Small intestine (tissue), 7 donors: ENCODE results near the gene TTLL4. TPM values are rescaled to one million over a fixed set of nuclear protein-coding genes. Genes with fewer than 3 reads are reported as not detected.

ENCODE experiments used
- DNase-seq, 2 donors: peaks; one replicate each; pipeline versions ENCODE4 v3.0.0 to v3.0.0-alpha.2; 2013
- FAIRE-seq: peaks from 2 replicates; lab custom pipeline; 2012; peaks lifted over from hg19 to GRCh38; lab: Jason Lieb, UNC
- H3K27ac ChIP-seq, 3 donors: one replicate each; pipeline ENCODE4 v1.5.1; 2013; ENCODE audit warnings: low read length in 2 of 3, mild to moderate bottlenecking in 2 of 3, control low read depth in 1 of 3, inconsistent platforms in 1 of 3, low read depth in 1 of 3, moderate library complexity in 1 of 3
- H3K27me3 ChIP-seq, 3 donors: one replicate each; pipeline ENCODE4 v1.6.1; 2013; ENCODE audit warnings: low read length in 3 of 3, inconsistent platforms in 1 of 3; ENCODE audit not compliant: control insufficient read depth in 3 of 3, insufficient read depth in 3 of 3
- H3K36me3 ChIP-seq, 3 donors: one replicate each; pipeline ENCODE4 v1.6.1; 2013; ENCODE audit warnings: low read length in 3 of 3, inconsistent platforms in 1 of 3, low read depth in 1 of 3, mild to moderate bottlenecking in 1 of 3, moderate library complexity in 1 of 3; ENCODE audit not compliant: control insufficient read depth in 3 of 3, insufficient read depth in 2 of 3
- H3K4me1 ChIP-seq, 3 donors: one replicate each; pipeline ENCODE4 v1.6.1; 2013; ENCODE audit warnings: low read length in 2 of 3, inconsistent platforms in 1 of 3, low read depth in 1 of 3, mild to moderate bottlenecking in 1 of 3, moderate library complexity in 1 of 3; ENCODE audit not compliant: control insufficient read depth in 3 of 3, insufficient read depth in 2 of 3
- H3K4me3 ChIP-seq, 3 donors: one replicate each; pipeline ENCODE4 v1.5.1; 2013; ENCODE audit warnings: low read length in 3 of 3, control low read depth in 1 of 3, inconsistent platforms in 1 of 3, low read depth in 1 of 3, mild to moderate bottlenecking in 1 of 3, moderate library complexity in 1 of 3
- H3K9me3 ChIP-seq, 2 donors: one replicate each; pipeline ENCODE4 v1.6.1; 2013; ENCODE audit warnings: low read depth in 1 of 2, low read length in 1 of 2; ENCODE audit not compliant: control insufficient read depth in 2 of 2, insufficient read depth in 1 of 2
- WGBS, 3 donors: extraction: QIAGEN DNeasy Blood & Tissue Kit; methylation state at CpG; one replicate each; pipeline ENCODE4 v1.1.7; 2013; 5-methylcytosine and 5-hydroxymethylcytosine counted together
- polyA plus RNA-seq, 4 donors: library from polyadenylated mRNA; stranded (reverse) in 3 of 4; unstranded in 1 of 4; fragments of 200-250 nt in 3 of 4; fragments of 120-200 nt in 1 of 4; gene quantifications; one replicate each; pipeline versions ENCODE4 v1.2.1 to v1.2.3, GENCODE V29; 2013
- donor health status: healthy with polysubstance abuse.
- donor health status: control.
- donor health status: control.
- donor health status: Bipolar disorder and iron deficiency.
- donor health status: healthy.

Gene TTLL4
- polyA plus RNA-seq, 4 donors: 8.6 to 25.7 (median 12.5) TPM

- Histone ChIP-seq H3K4me3 (no peak overlapping the region), H3K36me3 (peaks cover 0 to 8% (median 2%) of the 10 kb centered on the region in 3 donors), H3K9me3 (peaks cover 0 to 5% of the 10 kb centered on the region in 2 donors), H3K4me1 (peaks cover 2 to 26% (median 6%) of the 10 kb centered on the region in 3 donors), H3K27me3 (no peaks in the 10 kb centered on the region), H3K27ac (peak overlapping the region in 1 of 3 donors; percentile 92)
- WGBS, 3 donors: 74 to 85% (median 80%) methylated on average over 3 of the region's 3 CpGs
- DNase-seq: no peak
- FAIRE-seq: no peak
Measured at GRCh38 chr2:218786133-218786532, 75.5 kb downstream of the TTLL4 start.

- Histone ChIP-seq H3K9me3 (peaks cover 0 to 5% of the 10 kb centered on the region in 2 donors), H3K36me3 (peaks cover 0 to 8% (median 2%) of the 10 kb centered on the region in 3 donors), H3K4me3 (no peak overlapping the region), H3K27ac (no peak overlapping the region), H3K4me1 (peaks cover 2 to 26% (median 6%) of the 10 kb centered on the region in 3 donors), H3K27me3 (no peaks in the 10 kb centered on the region)
- 65 to 93% (median 83%) methylated on average over 2 of the region's 2 CpGs for WGBS, 3 donors
- FAIRE-seq (no peak), DNase-seq (no peak)
Measured at GRCh38 chr2:218788529-218789255, 78.1 kb downstream of the TTLL4 start.

GRCh38 chr2:218792433-218792832 is 81.8 kb downstream of the TTLL4 start:
- Histone ChIP-seq H3K9me3 (peaks cover 0 to 5% of the 10 kb centered on the region in 2 donors), H3K4me1 (peaks cover 0 to 9% (median 0%) of the 10 kb centered on the region in 3 donors), H3K27ac (no peak overlapping the region), H3K36me3 (peaks cover 0 to 7% (median 2%) of the 10 kb centered on the region in 3 donors), H3K4me3 (no peak overlapping the region), H3K27me3 (no peaks in the 10 kb centered on the region)
- FAIRE-seq (no peak), DNase-seq (no peak)
- WGBS, 3 donors: 99 to 100% (median 100%) methylated on average over 1 of the region's 1 CpG

- peaks cover 0 to 4% (median 0%) of the 10 kb centered on the region in 3 donors for H3K36me3 ChIP-seq
- H3K27ac ChIP-seq: no peak overlapping the region
- FAIRE-seq (no peak), DNase-seq (no peak)
- H3K4me3 ChIP-seq: no peak overlapping the region
- H3K27me3 ChIP-seq: no peaks in the 10 kb centered on the region
- no peaks in the 10 kb centered on the region for H3K9me3 ChIP-seq
- WGBS, 3 donors: 82 to 86% (median 84%) methylated on average over 4 of the region's 4 CpGs
- peaks cover 0 to 5% (median 3%) of the 10 kb centered on the region in 3 donors for H3K4me1 ChIP-seq
Measured at GRCh38 chr2:218796691-218797090, 86.1 kb downstream of the TTLL4 start.

- peak; percentile 41 to 58 for DNase-seq
- 28 to 49% (median 36%) methylated on average over 12 of the region's 12 CpGs for WGBS, 3 donors
Measured at GRCh38 chr2:218798767-218799504, 88.3 kb downstream of the TTLL4 start.

GRCh38 chr2:218799990-218800389 is 89.4 kb downstream of the TTLL4 start:
- Histone ChIP-seq H3K4me3 (no peak overlapping the region), H3K36me3 (no peaks in the 10 kb centered on the region), H3K9me3 (peaks cover 0 to 3% of the 10 kb centered on the region in 2 donors), H3K4me1 (peaks cover 0 to 5% (median 3%) of the 10 kb centered on the region in 3 donors), H3K27ac (peak overlapping the region in 1 of 3 donors; percentile 8), H3K27me3 (no peaks in the 10 kb centered on the region)
- DNase-seq (no peak), FAIRE-seq (no peak)
- 40 to 54% (median 52%) methylated on average over 6 of the region's 6 CpGs for WGBS, 3 donors

More at GRCh38 chr2:218798767-218799504, 88.3 kb downstream of the TTLL4 start:
- H3K4me1 ChIP-seq: peaks cover 0 to 5% (median 3%) of the 10 kb centered on the region in 3 donors
- peak overlapping the region in 1 of 3 donors; percentile 22 for H3K27ac ChIP-seq
- H3K36me3 ChIP-seq: peaks cover 0 to 3% (median 0%) of the 10 kb centered on the region in 3 donors
- H3K9me3 ChIP-seq: no peaks in the 10 kb centered on the region
- H3K27me3 ChIP-seq: no peaks in the 10 kb centered on the region
- FAIRE-seq: no peak
- H3K4me3 ChIP-seq: no peak overlapping the region

- DNase-seq (no peak), FAIRE-seq (no peak)
- H3K4me3 ChIP-seq: no peak overlapping the region
- 30 to 75% (median 59%) methylated on average over 4 of the region's 4 CpGs for WGBS, 3 donors
- peaks cover 0 to 11% (median 3%) of the 10 kb centered on the region in 3 donors for H3K4me1 ChIP-seq
- no peaks in the 10 kb centered on the region for H3K36me3 ChIP-seq
- H3K9me3 ChIP-seq: peaks cover 0 to 3% of the 10 kb centered on the region in 2 donors
- H3K27ac ChIP-seq: no peak overlapping the region
- no peaks in the 10 kb centered on the region for H3K27me3 ChIP-seq
Measured at GRCh38 chr2:218802386-218802994, 91.9 kb downstream of the TTLL4 start.

- H3K27ac ChIP-seq: no peak overlapping the region
- H3K4me1 ChIP-seq: peaks cover 0 to 10% (median 0%) of the 10 kb centered on the region in 3 donors
- 93 to 95% (median 95%) methylated on average over 1 of the region's 1 CpG for WGBS, 3 donors
- peaks cover 0 to 3% of the 10 kb centered on the region in 2 donors for H3K9me3 ChIP-seq
- H3K4me3 ChIP-seq: no peak overlapping the region
- no peak for FAIRE-seq
- DNase-seq: no peak
- no peaks in the 10 kb centered on the region for H3K27me3 ChIP-seq
- H3K36me3 ChIP-seq: peaks cover 0 to 6% (median 3%) of the 10 kb centered on the region in 3 donors
Measured at GRCh38 chr2:218804817-218805216, 94.2 kb downstream of the TTLL4 start.
